Measurements from ENCODE around the gene DDC.

Gene DDC

DNA sequence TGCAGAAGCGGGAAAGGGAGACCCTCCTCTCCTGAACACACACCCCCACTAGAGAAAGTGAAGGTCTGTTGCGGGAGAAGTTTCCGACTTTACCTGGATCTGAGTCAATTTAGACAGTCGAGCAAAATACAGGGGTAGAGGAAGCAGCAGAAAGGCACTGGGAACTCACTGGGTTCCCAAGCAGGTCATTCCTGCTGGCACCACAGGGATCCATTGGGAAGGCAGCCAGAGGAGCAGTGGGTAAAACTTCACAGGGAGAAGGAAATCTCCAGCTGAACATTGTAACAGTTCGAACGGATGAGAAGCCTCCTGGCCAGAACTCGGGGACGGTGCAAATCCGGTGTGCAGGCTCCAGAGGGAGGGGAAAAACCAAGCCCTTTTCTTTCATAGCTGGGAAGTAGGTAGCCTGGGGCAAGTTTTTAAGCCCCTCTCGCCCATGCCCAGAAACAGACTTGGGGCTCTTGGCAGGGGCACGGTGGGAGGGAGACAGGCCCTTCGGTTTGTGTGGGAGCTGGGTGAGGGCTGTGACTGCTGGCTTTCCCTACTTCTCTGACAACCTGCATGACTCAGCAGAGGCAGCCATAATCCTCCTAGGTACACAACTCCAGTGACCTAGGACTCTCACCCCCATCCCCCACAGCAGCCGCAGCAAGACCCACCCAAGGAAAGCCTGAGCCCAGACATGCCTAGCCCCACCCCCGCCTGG, 51.9 kb downstream of the DDC start:
- no peak for DNase-seq

- DNase-seq = no peak
Measured at GRCh38 chr7:50512384-50512783, 52.8 kb downstream of the DDC start.

GRCh38 chr7:50509459-50509858, 55.7 kb downstream of the DDC start:
- DNase-seq = no peak

DNA sequence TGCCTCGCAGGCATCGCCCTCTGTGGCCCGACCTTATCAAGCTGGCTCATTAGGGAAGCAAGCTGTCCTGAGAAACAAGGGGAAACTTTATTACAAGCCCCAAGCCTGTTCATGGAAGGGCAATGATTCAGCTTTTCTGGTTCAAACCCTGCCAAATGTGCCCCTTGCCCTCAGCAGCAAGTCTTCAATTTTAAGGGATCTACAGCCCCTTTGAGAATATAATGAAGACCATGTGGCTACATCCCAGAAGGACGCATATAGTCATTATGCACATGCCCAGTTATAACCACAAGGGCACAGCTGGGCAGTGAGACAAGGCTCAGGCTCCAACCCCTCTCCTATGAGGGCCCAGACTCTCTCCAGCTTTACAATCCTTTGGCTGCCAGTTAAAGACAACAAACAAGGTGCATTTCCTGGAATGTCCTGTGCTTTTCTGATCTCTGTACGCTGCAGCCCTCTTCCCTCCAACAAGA, 56.7 kb downstream of the DDC start:
- DNase-seq = no peak

GRCh38 chr7:50507898-50508470, 57.2 kb downstream of the DDC start:
- no peak for DNase-seq

DNA sequence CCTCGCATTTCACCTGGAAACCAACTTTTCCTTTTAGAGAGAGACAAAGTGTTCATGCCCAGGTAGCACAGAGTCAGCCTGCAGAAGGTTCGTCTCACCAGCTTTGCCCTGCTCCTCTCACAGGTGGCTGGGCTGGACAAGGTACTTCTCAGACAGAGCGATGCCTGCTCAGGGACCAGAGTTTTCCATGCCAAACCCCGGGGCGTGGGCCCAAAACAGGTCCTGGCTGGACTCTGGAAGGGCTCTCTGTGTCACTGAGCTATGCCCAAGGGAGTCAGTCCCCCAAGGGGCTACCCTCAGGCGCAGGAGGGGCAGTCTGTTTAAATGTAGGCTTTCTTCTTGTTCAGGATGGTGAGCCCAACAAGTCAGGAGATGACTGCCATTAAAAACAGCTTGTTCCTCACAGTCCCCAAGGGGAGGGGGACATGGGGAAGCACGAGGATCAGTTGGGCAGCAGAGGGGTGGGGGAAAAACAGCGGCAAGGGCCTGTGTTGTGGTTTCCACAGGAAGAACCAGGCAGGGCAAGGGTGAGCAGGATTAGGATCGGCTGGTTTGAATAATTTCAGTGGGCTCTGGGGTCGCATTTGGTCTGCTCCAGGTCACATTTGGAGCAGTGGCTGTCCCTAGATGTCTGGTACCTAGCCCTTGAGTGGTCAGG, 59.5 kb downstream of the DDC start:
- DNase-seq = no peak

- no peak for DNase-seq
Measured at GRCh38 chr7:50504646-50505546, 60.3 kb downstream of the DDC start.

GRCh38 chr7:50502947-50503346, 62.3 kb downstream of the DDC start:
- DNase-seq = no peak

DNA sequence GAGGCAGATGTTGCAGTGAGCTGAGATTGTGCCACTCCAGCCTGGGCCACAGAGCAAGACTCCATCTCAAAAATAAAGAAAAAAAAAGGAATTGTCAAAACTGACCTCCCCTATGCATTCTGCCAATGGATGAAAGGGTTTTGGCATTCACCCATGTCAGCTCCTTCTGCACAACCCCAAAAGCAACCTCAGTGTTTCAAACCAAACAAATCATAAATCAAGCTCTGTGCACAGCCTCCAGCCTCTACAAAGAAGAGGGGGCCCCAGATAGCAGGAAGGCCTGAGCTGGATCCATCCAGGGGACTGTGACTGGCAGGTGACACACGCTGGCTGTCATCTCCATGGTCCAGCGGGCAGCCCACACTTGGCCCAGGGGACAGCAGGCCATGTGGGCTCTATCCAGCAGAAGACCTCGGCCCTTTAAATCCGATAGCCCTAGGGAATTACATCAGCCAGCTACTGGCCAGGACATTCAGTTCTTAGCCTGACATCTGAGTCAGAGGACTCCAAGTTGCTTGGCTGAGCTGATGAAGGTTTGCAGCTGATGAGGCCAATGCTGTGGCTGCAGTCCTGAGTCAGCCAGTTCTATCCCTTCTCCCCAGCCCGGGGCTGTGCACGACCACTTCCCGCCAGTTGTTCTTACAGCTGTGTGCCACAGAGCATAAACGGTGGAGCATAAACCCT, 63.1 kb downstream of the DDC start:
- no peak for DNase-seq

DNA sequence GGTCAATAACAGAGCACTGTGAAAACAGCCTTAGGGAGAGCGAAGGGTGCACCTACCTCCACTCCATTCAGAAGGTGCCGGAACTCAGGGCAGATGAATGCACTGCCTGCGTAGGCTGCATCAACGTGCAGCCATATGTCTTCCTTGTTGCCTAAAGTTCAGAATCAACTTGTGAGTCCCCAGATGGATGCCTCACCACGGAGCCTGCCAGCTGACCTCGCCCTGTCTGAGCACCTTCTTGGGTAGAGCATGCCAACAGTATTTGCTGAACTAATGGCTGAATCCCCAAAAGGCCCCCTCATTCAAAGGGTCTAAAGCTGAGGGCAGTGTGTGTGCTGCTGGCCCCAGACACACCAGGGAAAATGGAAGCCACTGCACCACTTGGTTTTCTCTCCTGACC, 66.1 kb downstream of the DDC start:
- DNase-seq = no peak

DNA sequence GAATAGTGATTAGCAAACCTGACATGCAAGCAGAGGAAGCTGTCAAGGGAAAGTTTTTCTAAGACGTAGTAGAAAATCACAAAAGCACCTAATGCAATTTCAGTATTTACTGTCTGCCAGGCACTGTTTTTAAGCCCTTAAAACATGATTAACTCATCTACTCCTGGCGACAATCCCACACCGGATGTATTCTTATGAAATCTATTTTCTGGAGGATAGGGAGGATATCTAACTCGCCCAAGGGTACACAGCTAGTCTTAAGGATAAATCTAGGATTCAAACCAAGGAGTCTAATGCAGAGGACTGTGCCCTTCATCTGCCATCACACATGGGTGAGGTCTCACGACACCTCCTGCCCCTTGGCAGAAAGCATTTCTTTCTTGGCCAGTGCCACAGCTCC, 67.2 kb downstream of the DDC start:
- DNase-seq = no peak

DNA sequence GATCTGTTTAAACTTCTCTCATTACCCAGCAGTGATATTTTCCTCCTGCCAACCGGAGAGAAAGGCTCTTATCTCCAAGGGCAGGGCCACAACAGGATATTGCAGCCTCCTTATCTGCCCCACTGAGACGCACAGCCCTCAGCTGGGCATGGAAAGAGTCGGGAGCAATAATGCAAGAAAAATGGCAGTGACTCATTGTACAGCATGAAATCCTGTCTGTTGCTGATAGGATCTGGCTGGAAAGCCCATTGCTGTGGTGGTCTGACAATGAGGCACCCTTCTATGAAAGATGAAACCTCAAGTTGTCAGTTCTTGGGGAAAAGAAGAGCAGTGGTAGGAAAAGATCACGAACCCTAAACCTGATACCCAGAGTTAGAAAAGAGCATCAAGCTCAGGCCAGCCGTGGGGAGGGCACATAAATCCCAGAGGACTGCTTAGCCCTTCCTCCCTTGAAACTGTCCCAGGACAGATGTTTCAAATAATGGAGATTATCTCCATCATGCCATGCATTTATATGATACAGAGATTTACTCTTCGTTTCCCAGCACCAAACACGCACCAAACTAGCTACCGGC, 68.0 kb downstream of the DDC start:
- DNase-seq = no peak

DNA sequence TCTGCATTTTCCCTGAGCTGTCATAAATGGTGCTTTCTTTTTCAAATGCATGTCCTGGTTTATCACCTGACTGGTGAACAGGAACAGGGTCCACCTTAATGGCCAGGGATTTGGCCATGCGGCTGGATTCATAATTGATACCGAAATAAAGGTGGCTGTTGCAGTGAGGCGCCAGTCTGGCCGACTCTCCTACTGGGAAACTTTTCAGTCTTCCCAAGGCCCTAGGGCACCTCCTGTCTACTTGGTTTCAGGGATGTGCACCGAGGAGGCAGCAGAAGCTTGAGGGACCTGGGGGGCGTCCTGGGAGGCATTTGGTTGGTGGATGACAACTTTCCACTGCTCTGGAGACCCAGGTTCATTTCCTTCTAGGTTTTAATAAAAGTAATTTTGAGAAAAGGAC, 68.6 kb downstream of the DDC start:
- DNase-seq = no peak

GRCh38 chr7:50495746-50496145, 69.5 kb downstream of the DDC start:
- no peak for DNase-seq

DNA sequence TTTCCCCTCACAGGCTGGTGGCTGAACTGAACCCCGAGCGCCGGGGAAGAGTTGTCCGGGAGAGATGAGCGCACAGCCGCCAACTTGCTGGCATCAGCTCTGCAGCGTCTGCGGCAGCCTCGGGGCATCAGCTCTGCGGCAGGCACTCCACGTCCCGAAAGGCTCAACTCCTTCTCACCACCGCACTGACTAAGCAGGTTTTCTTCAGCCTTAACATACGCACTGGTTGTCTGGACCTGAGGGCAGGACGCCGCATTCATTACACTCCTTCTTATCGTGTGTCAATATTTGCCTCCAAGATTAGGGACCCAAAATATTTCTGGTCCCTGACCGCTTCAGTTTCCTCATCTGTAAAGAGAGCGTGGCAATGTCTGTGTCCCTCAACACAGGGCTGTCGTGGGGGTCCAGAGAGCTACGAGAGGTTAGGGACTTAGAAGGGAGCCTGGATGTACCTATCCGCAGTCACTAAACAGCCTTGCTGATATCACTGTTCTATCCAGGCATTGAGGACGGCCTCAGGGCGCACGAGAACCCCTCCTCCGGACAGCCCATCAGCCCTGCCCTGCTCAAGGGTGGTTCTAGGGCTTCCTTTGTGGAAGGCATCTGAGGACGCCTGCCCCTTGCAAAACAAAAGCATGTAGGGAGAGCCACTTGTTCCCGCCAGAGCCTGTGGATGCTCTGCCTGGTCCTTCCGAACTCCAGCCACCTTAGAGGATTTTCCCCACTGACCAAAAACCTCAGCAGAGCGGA, 72.3 kb downstream of the DDC start:
- no peak for DNase-seq

DNA sequence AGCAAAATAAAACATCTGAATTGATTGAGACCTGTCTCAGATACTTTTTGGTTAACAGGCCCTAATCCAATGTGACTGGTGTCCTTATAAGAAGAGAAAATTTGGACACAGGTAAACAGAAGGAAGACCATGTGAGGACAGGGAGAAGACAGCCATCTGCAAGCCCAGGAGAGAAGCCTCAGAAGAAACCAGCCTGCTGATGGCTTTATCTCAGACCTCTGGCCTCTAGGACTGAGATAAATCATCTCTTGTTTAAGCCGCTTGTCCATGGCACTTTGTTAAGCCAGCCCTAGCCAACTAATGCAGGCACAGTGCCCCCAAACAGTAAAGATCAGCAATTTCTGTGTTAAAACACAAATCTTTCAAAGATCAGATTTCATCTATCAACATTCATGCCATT, 73.3 kb downstream of the DDC start:
- DNase-seq = no peak

GRCh38 chr7:50491209-50491608, 74.0 kb downstream of the DDC start:
- no peak for DNase-seq

GRCh38 chr7:50488379-50488778, 76.8 kb downstream of the DDC start:
- DNase-seq = no peak

DNA sequence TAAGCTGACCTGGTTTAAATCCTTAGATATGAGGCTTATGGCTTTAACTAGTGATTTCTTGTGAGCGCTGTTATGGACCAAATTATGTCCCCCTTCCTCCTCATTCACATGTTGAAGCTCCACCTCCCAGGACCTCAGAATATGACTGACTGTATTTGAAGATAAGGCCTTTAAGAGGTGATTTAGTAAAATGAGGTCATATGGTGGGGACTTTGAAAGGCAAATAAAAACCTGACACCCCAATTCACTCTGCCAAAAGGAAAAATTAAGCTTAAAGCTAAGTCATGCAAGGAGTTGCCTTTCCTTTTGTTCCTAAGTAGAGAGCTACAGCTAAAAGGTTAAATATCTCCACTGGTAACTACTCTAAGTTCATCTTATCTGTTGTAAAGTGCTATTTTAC, 78.7 kb downstream of the DDC start:
- no peak for DNase-seq

DNA sequence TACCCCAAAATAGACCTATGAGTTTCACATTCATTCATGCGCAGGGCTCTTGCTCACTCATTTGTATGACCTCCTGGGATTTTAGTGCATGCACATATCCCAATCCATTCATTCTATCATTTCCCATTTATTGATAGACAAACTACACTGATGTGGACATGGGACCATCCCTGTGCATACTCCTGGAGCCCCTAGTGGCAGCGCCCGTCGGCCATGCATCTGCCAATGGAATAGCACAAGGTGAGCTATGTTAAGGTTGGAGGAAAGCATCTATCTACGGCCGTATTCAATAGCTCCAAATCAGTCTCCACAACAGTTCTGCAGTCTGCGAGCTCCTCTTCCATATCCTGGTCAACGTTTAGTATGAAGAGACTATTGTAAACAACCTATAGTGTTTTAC, 83.3 kb downstream of the DDC start:
- no peak for DNase-seq

DNA sequence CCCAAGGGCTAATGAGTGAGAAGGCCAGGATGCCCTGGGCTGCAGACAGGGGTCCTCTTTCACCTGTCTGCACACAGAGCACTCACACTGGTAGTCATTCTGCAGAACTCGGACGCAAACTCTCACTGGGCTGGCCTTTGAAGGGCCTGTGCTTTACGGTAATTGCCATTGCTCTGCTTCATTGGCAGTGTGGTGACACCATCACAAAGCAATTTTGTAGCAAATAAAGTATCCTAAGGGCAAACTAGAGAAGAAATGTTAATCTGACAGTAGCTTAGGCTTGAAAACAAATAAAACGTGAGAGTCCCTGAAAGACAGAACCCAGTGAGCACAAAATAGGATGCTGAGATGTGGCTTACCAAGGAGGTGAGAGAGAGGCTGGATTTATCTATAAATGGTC, 84.4 kb downstream of the DDC start:
- no peak for DNase-seq

Measured in stimulated activated naive CD4-positive, alpha-beta T cell (primary cell).